Activated CD4-positive, alpha-beta T cell treated with anti-CD3 and anti-CD28 coated beads, Interleukin-2, amount 10 ng/mL, durations not matched to agents 24 days and 14 days (primary cell): ENCODE data around the gene BAZ1B. TPM values are rescaled to one million over a fixed set of nuclear protein-coding genes. Genes with fewer than 3 reads are reported as not detected.

ENCODE experiments used
- DNase-seq: peaks from one replicate; pipeline ENCODE4 v3.0.0; 2022
- H3K27ac Mint-ChIP-seq: one replicate; pipeline ENCODE4 v1.8.0; 2022; ENCODE audit warnings: mild to moderate bottlenecking, mixed read lengths
- H3K27me3 Mint-ChIP-seq: one replicate; pipeline ENCODE4 v1.8.0; 2022; ENCODE audit warnings: mixed read lengths
- H3K36me3 Mint-ChIP-seq: one replicate; pipeline ENCODE4 v1.8.0; 2022; ENCODE audit warnings: low read depth, mild to moderate bottlenecking, mixed read lengths
- H3K4me1 Mint-ChIP-seq: one replicate; pipeline ENCODE4 v1.8.0; 2021; ENCODE audit warnings: mixed read lengths
- H3K4me3 Mint-ChIP-seq: one replicate; pipeline ENCODE4 v1.8.0; 2022; ENCODE audit warnings: mild to moderate bottlenecking, moderate library complexity, mixed read lengths
- H3K9me3 Mint-ChIP-seq: one replicate; pipeline ENCODE4 v1.8.0; 2021; ENCODE audit warnings: mixed read lengths
- intact Hi-C: fragments of 100-400 bp; cut with micrococcal nuclease; formaldehyde crosslinking; loops from one replicate; pipeline ENCODE4 v1.15.1; 2023
- total RNA-seq: library from RNA; stranded (reverse); gene quantifications from 2 replicates; pipeline ENCODE4 v1.2.3, GENCODE V29; 2022

The BAZ1B gene
- total RNA-seq, 1 donor from 2014 or later: 112 TPM

- intact Hi-C loops: no loop called here
- Mint-ChIP-seq H3K36me3 (peaks cover 75% of the 10 kb centered on the region), H3K27me3 (no peaks in the 10 kb centered on the region), H3K4me1 (peaks cover 2% of the 10 kb centered on the region), H3K4me3 (no peak overlapping the region), H3K27ac (no peak overlapping the region), H3K9me3 (no peaks in the 10 kb centered on the region)
- no peak for DNase-seq
Measured at GRCh38 chr7:73463966-73464365, 58.1 kb downstream of the BAZ1B start.

- Mint-ChIP-seq H3K4me3 (no peak overlapping the region), H3K9me3 (no peaks in the 10 kb centered on the region), H3K36me3 (peaks cover 77% of the 10 kb centered on the region), H3K4me1 (peaks cover 2% of the 10 kb centered on the region), H3K27ac (peak overlapping the region; percentile 54), H3K27me3 (no peaks in the 10 kb centered on the region)
- intact Hi-C loops: no loop called here
- no peak for DNase-seq
Measured at GRCh38 chr7:73463260-73463659, 58.8 kb downstream of the BAZ1B start.

- H3K27ac Mint-ChIP-seq: no peak overlapping the region
- H3K36me3 Mint-ChIP-seq: peaks cover 81% of the 10 kb centered on the region
- H3K27me3 Mint-ChIP-seq: no peaks in the 10 kb centered on the region
- H3K4me3 Mint-ChIP-seq: no peak overlapping the region
- H3K9me3 Mint-ChIP-seq: no peaks in the 10 kb centered on the region
- DNase-seq: no peak
- H3K4me1 Mint-ChIP-seq: peaks cover 2% of the 10 kb centered on the region
- intact Hi-C loops: no loop called here
Measured at GRCh38 chr7:73461782-73462285, 60.3 kb downstream of the BAZ1B start.

- Mint-ChIP-seq H3K4me3 (no peak overlapping the region), H3K27me3 (no peaks in the 10 kb centered on the region), H3K36me3 (peaks cover 64% of the 10 kb centered on the region), H3K9me3 (no peaks in the 10 kb centered on the region), H3K27ac (no peak overlapping the region), H3K4me1 (peaks cover 8% of the 10 kb centered on the region)
- intact Hi-C loops: loop anchor here (5.0 kb wide), 1 partner anchor 43 kb away; no protein-coding TSS in a partner anchor
- DNase-seq: no peak
Measured at GRCh38 chr7:73454424-73454823, 67.7 kb downstream of the BAZ1B start.

GRCh38 chr7:73452999-73453635 is 69.0 kb downstream of the BAZ1B start:
- Mint-ChIP-seq H3K4me1 (peaks cover 12% of the 10 kb centered on the region), H3K27me3 (no peaks in the 10 kb centered on the region), H3K27ac (peak overlapping the region; percentile 56), H3K4me3 (no peak overlapping the region), H3K9me3 (no peaks in the 10 kb centered on the region), H3K36me3 (peaks cover 64% of the 10 kb centered on the region)
- DNase-seq: no peak
- intact Hi-C loops: loop anchor here (5.0 kb wide), 1 partner anchor 44 kb away; no protein-coding TSS in a partner anchor

DNA sequence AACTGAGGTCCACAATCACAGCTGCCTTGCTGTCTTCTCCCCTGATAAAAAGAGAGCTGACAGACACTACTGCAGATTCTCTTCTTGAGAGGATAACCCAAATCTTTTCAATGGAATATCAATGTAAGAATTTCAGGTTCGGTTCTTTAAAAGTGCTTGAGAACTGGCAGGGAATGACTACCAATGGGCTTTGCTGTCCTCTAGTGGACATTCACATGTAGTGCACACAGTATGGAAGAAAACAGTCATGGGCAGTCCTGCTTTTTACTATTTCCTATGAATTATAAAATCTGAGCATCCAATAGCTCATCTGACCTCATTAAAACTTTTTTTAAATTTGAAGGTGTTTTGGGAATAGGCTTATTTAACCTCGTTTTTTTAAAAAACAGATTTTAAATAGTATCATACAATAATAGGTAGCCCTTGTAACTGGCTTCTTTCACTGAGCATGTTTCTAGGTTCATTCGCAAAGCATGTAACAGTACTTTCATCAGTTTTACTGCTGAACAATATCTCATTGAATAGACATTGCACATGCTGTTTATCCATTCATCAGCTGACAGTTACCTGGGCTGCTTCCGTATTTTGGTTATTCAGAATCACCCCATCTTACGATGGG is 70.2 kb downstream of the BAZ1B start:
- H3K27ac Mint-ChIP-seq: no peak overlapping the region
- intact Hi-C loops: loop anchor here (2.0 to 5.0 kb wide), 2 partner anchors 45 to 127 kb away; no protein-coding TSS in a partner anchor
- H3K36me3 Mint-ChIP-seq: peaks cover 64% of the 10 kb centered on the region
- no peaks in the 10 kb centered on the region for H3K27me3 Mint-ChIP-seq
- no peak overlapping the region for H3K4me3 Mint-ChIP-seq
- DNase-seq: peak; percentile 77
- H3K4me1 Mint-ChIP-seq: peaks cover 12% of the 10 kb centered on the region
- H3K9me3 Mint-ChIP-seq: no peaks in the 10 kb centered on the region

- intact Hi-C loops: no loop called here
- Mint-ChIP-seq H3K9me3 (no peaks in the 10 kb centered on the region), H3K4me3 (no peak overlapping the region), H3K27me3 (no peaks in the 10 kb centered on the region), H3K4me1 (peaks cover 12% of the 10 kb centered on the region), H3K36me3 (peaks cover 71% of the 10 kb centered on the region), H3K27ac (no peak overlapping the region)
- no peak for DNase-seq
Measured at GRCh38 chr7:73449422-73449821, 72.7 kb downstream of the BAZ1B start.

DNA sequence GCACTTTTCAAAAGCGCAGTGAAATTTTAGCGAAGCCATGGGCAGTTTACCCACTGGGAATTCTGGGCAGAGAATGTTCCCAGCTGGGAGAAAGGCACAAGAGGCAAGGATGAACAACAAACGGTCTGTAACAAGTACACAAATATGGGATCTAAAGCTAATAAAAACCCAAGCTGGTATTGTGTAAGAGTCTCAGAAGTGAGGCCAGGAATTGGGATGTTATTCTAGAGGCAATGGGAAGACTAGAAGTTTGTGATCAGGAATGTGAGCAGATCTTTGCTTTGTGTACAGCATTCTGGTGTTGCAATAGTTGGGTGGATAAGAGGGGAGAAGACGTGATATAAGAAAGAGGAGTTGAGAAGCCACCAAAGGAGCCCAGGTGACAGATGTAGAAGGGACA is 73.5 kb downstream of the BAZ1B start:
- intact Hi-C loops: no loop called here
- DNase-seq: no peak
- H3K9me3 Mint-ChIP-seq: no peaks in the 10 kb centered on the region
- H3K27me3 Mint-ChIP-seq: no peaks in the 10 kb centered on the region
- H3K27ac Mint-ChIP-seq: peak overlapping the region; percentile 45
- H3K36me3 Mint-ChIP-seq: peaks cover 74% of the 10 kb centered on the region
- no peak overlapping the region for H3K4me3 Mint-ChIP-seq
- H3K4me1 Mint-ChIP-seq: peaks cover 12% of the 10 kb centered on the region

DNA sequence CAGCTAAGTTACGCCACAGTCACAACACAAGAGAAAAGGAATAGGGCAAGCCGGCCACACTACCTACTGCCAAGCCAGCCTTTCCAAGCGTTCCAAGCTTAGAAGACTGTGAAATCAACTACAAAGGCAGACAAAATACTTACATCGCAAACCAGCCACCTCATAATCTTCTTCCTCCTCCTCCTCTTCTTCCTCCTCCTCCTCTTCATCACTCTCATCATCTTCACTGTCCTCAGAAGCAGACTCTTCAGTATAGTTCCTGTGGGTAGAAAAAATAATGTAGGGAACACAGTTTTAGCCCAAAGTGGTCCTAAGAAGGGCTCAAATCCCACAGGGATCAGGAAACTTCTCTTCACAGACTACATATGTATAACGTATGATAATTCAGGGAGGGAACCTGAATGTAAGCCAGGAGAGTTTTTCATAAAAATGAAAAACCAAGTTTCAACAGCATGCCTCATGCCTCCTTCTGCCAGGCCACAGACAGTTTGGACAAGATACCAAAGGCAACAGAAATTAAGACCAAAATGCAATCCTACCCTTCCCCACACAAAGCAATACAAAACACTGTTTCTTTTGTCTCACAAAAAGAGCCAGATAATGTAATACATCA is 74.9 kb downstream of the BAZ1B start:
- H3K27ac Mint-ChIP-seq: no peak overlapping the region
- H3K9me3 Mint-ChIP-seq: no peaks in the 10 kb centered on the region
- no peak overlapping the region for H3K4me3 Mint-ChIP-seq
- intact Hi-C loops: no loop called here
- H3K4me1 Mint-ChIP-seq: peaks cover 8% of the 10 kb centered on the region
- H3K27me3 Mint-ChIP-seq: no peaks in the 10 kb centered on the region
- DNase-seq: no peak
- H3K36me3 Mint-ChIP-seq: peaks cover 83% of the 10 kb centered on the region

- H3K9me3 Mint-ChIP-seq: no peaks in the 10 kb centered on the region
- H3K27ac Mint-ChIP-seq: peak overlapping the region; percentile 5
- intact Hi-C loops: no loop called here
- H3K4me1 Mint-ChIP-seq: peaks cover 7% of the 10 kb centered on the region
- no peak overlapping the region for H3K4me3 Mint-ChIP-seq
- no peak for DNase-seq
- no peaks in the 10 kb centered on the region for H3K27me3 Mint-ChIP-seq
- H3K36me3 Mint-ChIP-seq: peaks cover 84% of the 10 kb centered on the region
Measured at GRCh38 chr7:73446682-73447081, 75.4 kb downstream of the BAZ1B start.

GRCh38 chr7:73443548-73444255 is 78.4 kb downstream of the BAZ1B start:
- Mint-ChIP-seq H3K9me3 (no peaks in the 10 kb centered on the region), H3K4me3 (no peak overlapping the region), H3K27ac (no peak overlapping the region), H3K4me1 (peaks cover under 1% of the 10 kb centered on the region), H3K27me3 (no peaks in the 10 kb centered on the region), H3K36me3 (peaks cover 79% of the 10 kb centered on the region)
- intact Hi-C loops: no loop called here
- no peak for DNase-seq

DNA sequence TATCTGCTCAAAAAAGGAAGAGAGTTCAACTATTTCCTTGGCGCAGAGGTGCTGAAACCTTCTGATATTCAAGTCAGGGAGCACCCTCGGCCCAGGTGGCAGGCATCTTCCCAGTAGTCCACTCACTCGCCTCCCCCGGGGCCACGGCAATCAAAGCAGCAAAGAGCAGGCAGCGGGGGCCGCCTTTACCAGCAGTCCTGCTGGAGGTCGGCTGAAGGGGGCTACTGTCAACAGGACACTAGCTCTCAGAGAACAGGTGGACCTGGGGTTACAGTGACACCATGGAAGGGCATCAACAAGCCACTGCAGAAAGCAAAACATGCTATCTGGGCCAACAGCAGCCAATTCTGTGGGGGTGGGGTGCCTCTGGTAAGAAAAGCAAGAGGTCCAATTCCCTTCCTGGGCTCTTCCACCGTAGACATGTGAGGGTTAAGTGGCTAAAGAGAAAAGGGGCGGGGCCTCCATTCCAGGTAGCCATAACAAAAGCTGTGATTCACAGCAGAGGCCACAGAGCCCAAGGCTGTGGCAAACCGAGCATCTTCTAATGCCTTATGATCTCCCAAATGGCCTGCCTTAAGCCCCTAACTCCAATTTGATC is 79.1 kb downstream of the BAZ1B start:
- DNase-seq: no peak
- Mint-ChIP-seq H3K4me3 (no peak overlapping the region), H3K27ac (no peak overlapping the region), H3K4me1 (no peaks in the 10 kb centered on the region), H3K27me3 (no peaks in the 10 kb centered on the region), H3K9me3 (no peaks in the 10 kb centered on the region), H3K36me3 (peaks cover 72% of the 10 kb centered on the region)
- intact Hi-C loops: no loop called here

- Mint-ChIP-seq H3K27ac (no peak overlapping the region), H3K4me3 (no peak overlapping the region), H3K36me3 (peaks cover 66% of the 10 kb centered on the region), H3K4me1 (no peaks in the 10 kb centered on the region), H3K27me3 (no peaks in the 10 kb centered on the region), H3K9me3 (no peaks in the 10 kb centered on the region)
- intact Hi-C loops: no loop called here
- no peak for DNase-seq
Measured at GRCh38 chr7:73442222-73442902, 79.7 kb downstream of the BAZ1B start.
